ENCODE data around the gene BPI.

BPI gene

DNA sequence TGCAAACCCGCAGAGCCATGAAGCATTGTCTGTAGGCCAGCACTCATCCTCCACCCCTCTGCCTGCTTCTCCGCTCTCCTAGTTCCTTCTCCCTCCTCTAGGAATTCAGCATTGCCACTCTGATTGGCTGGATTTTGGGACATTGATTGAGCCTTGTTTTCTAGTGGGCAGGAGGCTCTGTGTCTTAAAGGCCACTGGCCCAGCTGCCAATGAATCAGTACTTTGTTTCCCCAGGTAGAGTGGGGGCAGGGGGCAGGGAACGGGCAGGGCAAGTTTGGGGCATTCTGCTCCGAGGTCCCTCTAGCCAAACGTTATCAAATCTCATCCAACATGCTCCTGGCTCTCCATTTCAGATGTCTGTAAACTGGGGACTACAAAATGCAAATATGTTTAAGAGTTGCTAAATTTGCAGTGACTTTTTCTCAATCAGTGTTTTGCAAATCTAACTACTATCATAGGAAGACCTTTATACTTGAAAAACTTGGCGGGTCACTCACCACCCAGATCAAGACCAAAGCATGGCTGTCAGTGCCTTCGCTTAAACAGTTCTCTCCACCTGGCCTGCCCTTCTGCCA is 10.4 kb upstream of the BPI start:
- H3K9me3 ChIP-seq (ENCODE audit: insufficient read depth, low read length) = no peaks in the 10 kb centered on the region
- no peaks in the 10 kb centered on the region for H3K9me2 ChIP-seq (replicated peaks; ENCODE audit: insufficient read depth, low read length)
- TF ChIP-seq, protein P1, sequence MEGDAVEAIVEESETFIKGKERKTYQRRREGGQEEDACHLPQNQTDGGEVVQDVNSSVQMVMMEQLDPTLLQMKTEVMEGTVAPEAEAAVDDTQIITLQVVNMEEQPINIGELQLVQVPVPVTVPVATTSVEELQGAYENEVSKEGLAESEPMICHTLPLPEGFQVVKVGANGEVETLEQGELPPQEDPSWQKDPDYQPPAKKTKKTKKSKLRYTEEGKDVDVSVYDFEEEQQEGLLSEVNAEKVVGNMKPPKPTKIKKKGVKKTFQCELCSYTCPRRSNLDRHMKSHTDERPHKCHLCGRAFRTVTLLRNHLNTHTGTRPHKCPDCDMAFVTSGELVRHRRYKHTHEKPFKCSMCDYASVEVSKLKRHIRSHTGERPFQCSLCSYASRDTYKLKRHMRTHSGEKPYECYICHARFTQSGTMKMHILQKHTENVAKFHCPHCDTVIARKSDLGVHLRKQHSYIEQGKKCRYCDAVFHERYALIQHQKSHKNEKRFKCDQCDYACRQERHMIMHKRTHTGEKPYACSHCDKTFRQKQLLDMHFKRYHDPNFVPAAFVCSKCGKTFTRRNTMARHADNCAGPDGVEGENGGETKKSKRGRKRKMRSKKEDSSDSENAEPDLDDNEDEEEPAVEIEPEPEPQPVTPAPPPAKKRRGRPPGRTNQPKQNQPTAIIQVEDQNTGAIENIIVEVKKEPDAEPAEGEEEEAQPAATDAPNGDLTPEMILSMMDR (IDR thresholded peaks at IDR 0.05; ENCODE audit: insufficient read depth, low read length, poor library complexity, severe bottlenecking) = no peak
- TF ChIP-seq EZH2phosphoT487 (conservative IDR thresholded peaks at IDR 0.05; ENCODE audit: low read length) = no peak
- H3K36me3 ChIP-seq (ENCODE audit: low read length) = no peaks in the 10 kb centered on the region
- no peak overlapping the region for H3K4me3 ChIP-seq (ENCODE audit: insufficient read depth, low read length, poor library complexity, severe bottlenecking)
- H3K4me2 ChIP-seq (ENCODE audit: low read depth, low read length, poor library complexity, severe bottlenecking) = no peak overlapping the region
- H2AFZ ChIP-seq (ENCODE audit: low read depth, low read length, severe bottlenecking) = no peak overlapping the region
- H3K27ac ChIP-seq (ENCODE audit: low read depth, low read length) = no peak overlapping the region
- no peaks in the 10 kb centered on the region for H4K20me1 ChIP-seq (ENCODE audit: low read depth, low read length)
- H3F3A ChIP-seq (ENCODE audit: insufficient read depth) = no peaks in the 10 kb centered on the region
- no peaks in the 10 kb centered on the region for H3K79me2 ChIP-seq (ENCODE audit: insufficient read depth, low read length)
- no peaks in the 10 kb centered on the region for H3K27me3 ChIP-seq (ENCODE audit: low read length)
- no peak overlapping the region for H3K9ac ChIP-seq (ENCODE audit: low read length)

DNA sequence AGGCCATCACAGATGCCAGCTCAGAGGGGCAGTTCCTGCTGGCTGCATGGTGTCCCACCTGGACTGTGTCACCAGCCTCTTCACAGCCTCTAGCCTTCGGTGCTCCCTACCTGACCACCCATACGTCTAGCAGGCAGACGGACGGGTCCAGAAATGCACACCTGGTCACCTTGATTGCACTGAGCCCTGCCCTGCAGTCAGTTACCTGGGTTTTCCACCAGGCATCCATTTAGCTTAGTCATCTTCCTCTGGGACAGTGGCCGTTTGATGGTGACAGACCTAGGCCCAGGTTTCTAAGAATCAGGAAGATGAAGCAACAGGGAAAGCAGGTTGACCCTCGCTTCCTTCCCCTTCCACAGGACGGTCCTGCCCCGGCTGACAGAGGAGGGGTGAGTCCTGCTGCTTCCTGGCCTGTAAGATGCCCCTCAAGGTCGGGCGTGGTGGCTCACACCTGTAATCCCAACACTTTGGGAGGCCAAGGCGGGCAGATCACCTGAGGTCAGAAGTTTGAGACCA is 9.8 kb upstream of the BPI start:
- Histone ChIP-seq H3K27ac (ENCODE audit: low read depth, low read length) (no peak overlapping the region), H2AFZ (ENCODE audit: low read depth, low read length, severe bottlenecking) (no peak overlapping the region), H3K4me3 (ENCODE audit: insufficient read depth, low read length, poor library complexity, severe bottlenecking) (no peak overlapping the region), H3K9me3 (ENCODE audit: insufficient read depth, low read length) (no peaks in the 10 kb centered on the region), H3K79me2 (ENCODE audit: insufficient read depth, low read length) (no peaks in the 10 kb centered on the region), H3F3A (ENCODE audit: insufficient read depth) (no peaks in the 10 kb centered on the region), H4K20me1 (ENCODE audit: low read depth, low read length) (no peaks in the 10 kb centered on the region), H3K36me3 (ENCODE audit: low read length) (no peaks in the 10 kb centered on the region), H3K27me3 (ENCODE audit: low read length) (no peaks in the 10 kb centered on the region), H3K9ac (ENCODE audit: low read length) (no peak overlapping the region), H3K9me2 (replicated peaks; ENCODE audit: insufficient read depth, low read length) (no peaks in the 10 kb centered on the region), H3K4me2 (ENCODE audit: low read depth, low read length, poor library complexity, severe bottlenecking) (no peak overlapping the region)
- TF ChIP-seq, protein P1 (IDR thresholded peaks at IDR 0.05; ENCODE audit: insufficient read depth, low read length, poor library complexity, severe bottlenecking) = no peak
- TF ChIP-seq EZH2phosphoT487 (conservative IDR thresholded peaks at IDR 0.05; ENCODE audit: low read length) = no peak

DNA sequence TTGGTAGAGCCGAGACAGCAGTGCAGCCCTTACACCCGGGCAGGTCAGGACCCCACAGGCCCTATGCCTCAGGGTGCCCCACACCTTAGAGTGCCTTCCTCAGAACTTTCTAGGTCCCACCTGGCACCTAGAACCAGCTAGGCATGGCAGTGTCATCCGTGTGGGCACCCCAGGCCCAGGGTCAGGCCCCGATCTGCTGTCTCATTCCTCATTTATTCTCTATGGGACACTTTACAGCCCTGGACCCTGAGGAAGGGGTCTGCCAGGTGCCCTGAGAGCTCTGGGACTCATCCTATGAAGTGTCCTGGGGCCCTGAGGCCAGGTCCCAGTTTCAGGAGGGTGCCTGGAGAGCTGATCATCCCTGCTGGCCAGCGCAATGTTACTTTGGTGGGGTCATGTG is 8.1 kb upstream of the BPI start:
- no peak overlapping the region for H3K27ac ChIP-seq (ENCODE audit: low read depth, low read length)

More for the DNA sequence above, 8.1 kb upstream of the BPI start:
- no peaks in the 10 kb centered on the region for H3F3A ChIP-seq (ENCODE audit: insufficient read depth)
- H3K4me2 ChIP-seq (ENCODE audit: low read depth, low read length, poor library complexity, severe bottlenecking) = no peak overlapping the region
- H3K9ac ChIP-seq (ENCODE audit: low read length) = no peak overlapping the region
- no peak overlapping the region for H2AFZ ChIP-seq (ENCODE audit: low read depth, low read length, severe bottlenecking)
- no peak overlapping the region for H3K4me3 ChIP-seq (ENCODE audit: insufficient read depth, low read length, poor library complexity, severe bottlenecking)
- no peaks in the 10 kb centered on the region for H4K20me1 ChIP-seq (ENCODE audit: low read depth, low read length)
- TF ChIP-seq, protein P1 (IDR thresholded peaks at IDR 0.05; ENCODE audit: insufficient read depth, low read length, poor library complexity, severe bottlenecking) = no peak
- no peak for TF ChIP-seq EZH2phosphoT487 (conservative IDR thresholded peaks at IDR 0.05; ENCODE audit: low read length)
- no peaks in the 10 kb centered on the region for H3K9me3 ChIP-seq (ENCODE audit: insufficient read depth, low read length)
- H3K36me3 ChIP-seq (ENCODE audit: low read length) = no peaks in the 10 kb centered on the region
- H3K9me2 ChIP-seq (replicated peaks; ENCODE audit: insufficient read depth, low read length) = no peaks in the 10 kb centered on the region
- no peaks in the 10 kb centered on the region for H3K27me3 ChIP-seq (ENCODE audit: low read length)
- H3K79me2 ChIP-seq (ENCODE audit: insufficient read depth, low read length) = no peaks in the 10 kb centered on the region

All from SU-DHL-6 (cell line).